22Rv1 (cell line): ENCODE measurements around the gene GARIN3.
"Not testable (repeated sequence)": the region's sequence is repeated elsewhere in the genome, so short reads cannot be mapped to it uniquely, and the experiment has no call there.

ENCODE experiments used
- H3K27ac ChIP-seq: fragments of 450-650 bp; 2 replicates; pipeline ENCODE4 v1.5.1; 2017
- CTCF ChIP-seq: fragments of 450-650 bp; IDR thresholded peaks from 2 replicates; pipeline ENCODE4 v1.5.1; 2017; ENCODE audit warnings: mild to moderate bottlenecking
- ZFX ChIP-seq: fragments of 450-650 bp; IDR thresholded peaks from 2 replicates; pipeline ENCODE4 v1.6.1; 2017; ENCODE audit warnings: antibody characterized with exemption, borderline replicate concordance

GARIN3 gene

DNA sequence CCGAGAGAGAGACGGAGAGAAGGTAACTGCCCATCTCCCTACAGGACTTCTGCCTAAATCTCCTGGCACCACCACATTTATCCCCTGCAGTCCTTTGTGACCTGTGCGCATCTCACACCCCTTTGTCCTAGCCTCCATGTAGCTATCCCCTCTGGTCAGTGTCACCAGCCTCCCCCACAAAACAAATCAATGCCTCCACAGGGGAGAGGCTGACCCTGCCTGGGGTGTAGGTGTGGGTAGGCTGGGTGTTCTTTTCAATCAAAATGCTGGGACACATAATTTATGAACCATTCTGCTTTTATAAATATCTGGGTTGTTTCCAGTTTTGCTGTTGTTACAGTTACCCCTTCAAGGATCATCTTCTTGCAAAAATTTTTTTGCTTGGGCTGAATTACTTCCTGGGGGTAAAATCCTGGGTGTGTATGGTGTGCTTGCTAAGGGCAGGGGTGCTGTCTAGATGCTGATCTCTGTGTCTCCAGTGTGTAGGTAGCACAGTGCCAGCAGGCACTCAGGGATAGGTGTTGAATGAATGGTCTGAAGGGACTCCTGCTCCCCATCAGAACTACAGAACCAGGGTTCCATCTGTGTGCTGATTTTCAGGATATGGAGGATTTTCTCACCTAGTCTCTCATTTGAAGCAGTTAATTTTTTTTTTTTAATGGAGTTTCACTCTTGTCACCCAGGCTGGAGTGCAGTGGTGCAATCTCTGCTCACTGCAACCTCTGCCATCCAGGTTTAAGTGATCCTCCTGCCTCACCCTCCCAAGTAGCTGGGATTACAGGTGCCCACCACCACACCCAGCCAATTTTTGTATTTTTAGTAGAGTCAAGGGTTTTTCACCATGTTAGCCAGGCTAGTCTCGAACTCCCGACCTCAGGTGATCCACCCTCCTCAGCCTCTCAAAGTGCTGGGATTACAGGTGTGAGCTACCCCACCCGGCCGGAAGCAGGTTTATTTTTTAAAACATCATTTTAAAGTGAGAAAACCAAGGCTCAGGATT lies at the start of gene GARIN3:
Gene GARIN3 (minus strand): TSS at position 51 of the 1,000 bp plus-strand sequence. CDS start 96 bp downstream, outside the sequence.
- no peak within 1 kb of the TSS for H3K27ac ChIP-seq
- TF ChIP-seq CTCF: no peak
- no peak for TF ChIP-seq ZFX

DNA sequence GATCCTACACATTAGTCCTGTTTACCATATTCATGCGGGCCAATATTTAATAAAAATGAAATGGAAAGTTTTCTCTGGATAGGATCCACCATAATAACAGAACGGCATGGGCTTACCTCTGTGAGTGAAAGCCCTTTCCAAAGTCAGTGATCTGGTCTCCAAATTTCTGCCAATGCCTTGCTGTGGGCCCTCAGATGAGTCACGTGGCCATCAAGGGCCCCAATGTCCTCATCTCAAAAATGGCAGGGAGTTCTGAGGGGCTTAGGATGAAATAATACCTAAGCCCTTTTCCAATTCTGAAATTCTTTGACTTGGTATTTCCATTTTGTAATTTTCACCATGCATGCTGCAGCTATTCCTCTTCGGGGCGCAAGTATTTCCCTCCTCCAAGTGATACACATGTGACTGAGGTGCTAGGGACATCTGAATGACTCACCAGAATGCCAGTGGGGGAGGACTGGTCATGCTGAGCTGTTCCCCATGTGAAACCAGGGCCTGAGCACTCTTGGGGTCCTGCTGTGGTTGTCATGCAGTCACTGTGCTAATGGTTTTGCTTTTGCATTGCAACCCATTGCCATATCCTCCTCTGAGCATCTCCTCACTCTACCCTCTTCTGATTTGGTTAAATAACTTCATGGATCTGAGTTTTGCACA lies 49.6 kb upstream of the GARIN3 start:
- TF ChIP-seq ZFX: no peak
- TF ChIP-seq CTCF: no peak
- no peak overlapping the region for H3K27ac ChIP-seq

DNA sequence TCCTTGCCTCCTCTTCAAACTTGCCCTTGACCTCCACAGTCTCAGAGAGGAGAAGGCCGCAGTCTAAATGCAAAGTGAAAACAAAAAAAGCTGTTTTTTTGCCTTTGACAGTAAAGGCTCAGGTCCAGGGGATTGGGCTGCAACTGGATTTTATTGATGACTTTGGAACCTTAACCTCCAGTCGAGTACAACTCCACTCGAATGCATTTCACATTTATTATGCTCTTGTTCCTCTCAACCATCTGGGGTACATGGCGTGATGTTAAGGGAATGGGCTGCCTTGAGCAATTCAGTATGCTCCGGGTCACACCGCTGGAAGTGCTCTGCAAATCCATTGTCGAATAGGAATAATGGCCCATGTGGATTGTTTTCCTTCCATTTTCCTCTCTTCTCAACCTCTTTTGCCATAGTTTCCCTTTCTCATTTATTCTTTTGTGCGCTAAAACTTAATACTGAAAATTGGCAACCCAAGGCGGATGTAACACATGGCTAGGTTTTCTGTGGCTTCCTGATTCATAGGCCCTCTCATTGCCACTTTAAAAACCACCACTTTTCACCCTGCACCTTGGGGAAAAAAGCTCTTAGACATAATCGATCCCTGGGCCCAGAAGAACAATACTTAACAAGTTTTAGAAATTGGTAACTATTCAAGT lies 48.9 kb upstream of the GARIN3 start:
- TF ChIP-seq ZFX (no peak), CTCF (no peak)

DNA sequence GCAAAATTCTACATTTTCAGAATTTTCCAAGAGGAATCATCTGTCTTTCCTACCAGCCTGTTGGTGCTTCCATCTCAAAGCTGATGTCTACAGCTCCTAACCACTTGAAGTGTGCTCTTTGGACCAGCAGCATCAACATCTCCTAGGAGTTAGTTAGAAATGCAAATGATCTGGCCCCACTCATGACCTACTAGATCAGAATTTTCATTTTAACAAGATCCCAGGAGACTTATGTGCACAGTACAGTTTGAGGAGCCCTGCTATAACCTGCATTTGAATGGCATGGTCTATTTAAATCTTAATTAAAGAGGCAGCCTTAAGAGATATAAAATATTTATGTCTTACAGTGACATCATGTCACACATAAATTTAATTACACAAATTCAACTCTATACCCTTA lies 48.4 kb upstream of the GARIN3 start:
- TF ChIP-seq CTCF (no peak), ZFX (no peak)
- H3K27ac ChIP-seq: no peak overlapping the region

More for the DNA sequence above, 48.9 kb upstream of the GARIN3 start:
- no peak overlapping the region for H3K27ac ChIP-seq

GRCh38 chr5:157213527-157214243 lies 47.6 kb upstream of the GARIN3 start:
- H3K27ac ChIP-seq: no peak overlapping the region
- no peak for TF ChIP-seq CTCF
- TF ChIP-seq ZFX: no peak

GRCh38 chr5:157212307-157212706 lies 46.2 kb upstream of the GARIN3 start:
- TF ChIP-seq CTCF: no peak
- TF ChIP-seq ZFX: no peak
- H3K27ac ChIP-seq: no peak overlapping the region

GRCh38 chr5:157210652-157211051 lies 44.6 kb upstream of the GARIN3 start:
- H3K27ac ChIP-seq: not testable (repeated sequence)
